ENCODE results near the gene SPHK1.
A peak's percentile ranks its signal among the peaks of the same experiment; 100 is the strongest.

Gene SPHK1

DNA sequence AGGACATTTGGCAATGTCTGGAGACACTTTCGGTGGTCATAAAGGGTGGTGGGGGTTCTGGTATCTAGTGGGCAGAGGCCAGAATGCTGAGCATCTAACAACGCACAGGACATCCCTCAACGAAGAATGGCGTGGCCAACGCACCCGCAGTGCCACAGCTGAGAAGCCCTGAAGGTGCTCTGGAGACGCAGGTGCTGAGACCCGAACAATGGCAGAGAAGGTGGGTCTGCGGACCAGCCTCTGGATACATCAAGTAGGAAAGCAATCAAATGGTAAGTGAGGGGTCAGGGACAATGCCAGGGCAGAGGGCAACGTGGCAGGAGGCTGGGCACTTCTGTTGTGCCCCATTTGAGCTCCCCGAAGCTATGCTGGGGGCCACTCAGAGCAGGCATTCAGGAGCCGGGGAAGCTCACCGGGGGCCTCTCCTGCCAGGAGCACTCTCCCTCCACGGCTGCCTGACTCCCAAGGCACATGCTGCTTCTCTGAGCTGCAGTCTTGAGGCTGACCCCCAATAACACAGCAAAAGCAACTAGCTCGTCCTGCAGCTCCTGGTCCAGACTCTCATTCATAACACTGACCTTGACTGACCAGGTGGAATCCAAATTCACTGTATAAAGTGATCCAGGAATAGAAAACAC lies 26.0 kb downstream of the SPHK1 start:
- no peak for DNase-seq

DNA sequence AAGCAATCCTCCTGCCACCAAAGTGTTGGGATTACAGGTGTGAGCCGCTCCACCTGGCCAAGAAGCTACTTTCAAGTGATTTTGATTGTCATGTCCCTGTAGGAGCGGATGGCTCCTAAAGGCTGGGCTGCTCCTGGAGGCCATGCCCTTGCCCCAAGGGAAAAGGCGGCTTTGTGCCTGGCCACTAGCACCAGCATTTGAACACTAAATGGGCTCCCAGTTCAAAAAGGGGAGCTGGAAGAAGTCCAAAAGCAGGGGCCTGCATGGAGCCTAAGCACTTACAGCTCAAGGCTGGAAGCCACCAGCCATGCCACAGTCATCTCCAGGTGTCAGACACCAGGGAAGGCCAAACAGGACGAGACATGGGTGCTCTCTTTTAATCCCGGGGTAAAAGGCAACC lies 26.8 kb downstream of the SPHK1 start:
- DNase-seq = no peak

DNA sequence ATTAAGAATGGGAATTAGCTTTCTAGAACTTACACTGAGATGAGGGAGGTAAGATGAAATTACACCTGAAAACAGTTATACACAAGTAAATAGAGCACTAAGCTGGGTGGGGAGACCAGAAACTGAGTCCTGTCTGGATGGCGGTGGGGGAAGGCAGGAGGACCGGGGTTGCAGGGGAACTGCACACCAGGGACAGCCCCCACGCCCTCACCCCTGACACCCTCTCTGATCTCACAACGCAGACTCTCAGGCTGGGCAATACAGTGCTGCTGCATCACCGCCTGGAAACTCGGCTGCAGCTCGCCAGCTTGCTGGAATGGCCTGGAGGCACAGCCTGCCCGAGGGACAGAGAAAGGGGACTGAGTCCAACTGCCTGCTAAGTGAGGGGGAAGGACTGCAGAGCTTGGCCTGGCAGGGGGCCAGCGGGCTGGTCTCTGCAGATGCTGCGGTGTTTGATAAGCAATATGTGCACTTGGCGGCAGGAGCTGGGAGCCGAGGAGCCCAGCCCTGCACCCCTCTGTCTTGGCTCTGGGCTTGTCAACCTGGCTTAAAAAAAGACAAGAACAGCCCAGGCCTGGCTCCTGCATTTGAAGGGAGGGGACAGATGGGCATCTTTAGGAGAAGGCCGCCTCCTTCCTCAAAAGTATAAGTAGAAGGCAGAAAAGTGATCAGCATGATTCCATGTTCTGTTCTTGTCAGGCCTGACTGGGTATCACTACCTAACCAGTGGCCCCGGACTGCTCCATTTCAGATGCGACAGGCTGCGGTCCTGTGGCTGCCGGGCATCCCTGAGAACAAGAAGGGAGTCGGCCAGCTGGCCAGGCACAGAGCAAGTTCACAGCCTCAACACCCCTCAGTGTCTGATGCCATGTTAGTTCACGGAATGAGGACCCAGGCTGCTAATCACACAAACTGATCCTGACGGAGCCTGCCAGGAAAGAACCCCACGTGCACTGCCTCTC lies 30.2 kb downstream of the SPHK1 start:
- DNase-seq = peak; percentile 80

DNA sequence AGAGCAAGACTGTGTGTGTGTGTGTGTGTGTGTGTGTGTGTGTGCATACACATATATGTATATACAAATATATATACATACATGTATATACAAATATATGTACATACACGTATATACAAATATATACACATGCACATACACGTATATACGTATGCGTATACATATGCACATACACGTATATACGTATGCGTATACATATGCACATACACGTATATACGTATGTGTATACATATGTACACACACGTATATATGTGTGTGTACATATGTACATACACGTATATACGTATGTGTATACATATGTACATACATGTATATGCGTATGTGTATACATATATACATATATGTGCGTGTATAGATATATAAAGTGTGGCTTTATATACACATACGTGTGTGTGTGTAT lies 31.4 kb downstream of the SPHK1 start:
- no peak for DNase-seq

DNA sequence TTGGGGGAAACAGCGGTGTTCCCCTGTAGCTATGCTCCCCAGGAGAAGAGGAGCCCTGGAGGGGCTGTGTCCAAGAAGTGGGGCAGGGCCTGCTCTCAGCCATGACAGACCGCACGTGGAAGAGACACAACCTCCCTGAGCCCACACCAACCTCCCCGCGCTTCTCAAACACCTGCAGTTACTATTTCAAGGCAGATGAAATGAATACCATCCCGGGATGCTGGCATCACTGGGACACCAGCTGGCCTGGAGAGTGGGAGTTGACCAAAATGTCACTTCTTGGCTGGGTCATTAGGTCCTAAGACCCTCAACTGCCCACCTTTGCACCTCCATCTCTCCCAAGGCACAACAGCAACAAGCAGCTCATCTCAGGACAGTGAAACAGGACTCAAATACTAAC lies 32.0 kb downstream of the SPHK1 start:
- DNase-seq = no peak

DNA sequence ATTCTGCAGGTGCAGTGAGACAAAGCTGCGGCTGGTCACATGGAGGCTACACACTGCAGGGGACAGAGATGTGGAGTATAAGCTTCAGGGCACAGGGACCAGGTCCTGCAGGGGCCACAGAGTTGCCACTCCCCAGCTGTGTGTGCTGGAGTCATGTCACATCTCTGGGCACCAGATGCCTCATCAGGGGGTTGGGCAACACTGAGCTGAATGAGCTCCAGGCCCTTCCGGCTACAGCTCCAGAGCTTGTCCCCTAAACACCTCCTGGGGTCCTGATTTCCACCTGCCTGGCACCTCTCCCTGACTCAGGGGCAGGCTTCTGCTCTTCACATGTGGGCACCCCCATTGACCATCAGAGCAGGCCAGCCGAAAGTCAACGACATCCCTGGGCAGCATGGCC lies 32.5 kb downstream of the SPHK1 start:
- no peak for DNase-seq

DNA sequence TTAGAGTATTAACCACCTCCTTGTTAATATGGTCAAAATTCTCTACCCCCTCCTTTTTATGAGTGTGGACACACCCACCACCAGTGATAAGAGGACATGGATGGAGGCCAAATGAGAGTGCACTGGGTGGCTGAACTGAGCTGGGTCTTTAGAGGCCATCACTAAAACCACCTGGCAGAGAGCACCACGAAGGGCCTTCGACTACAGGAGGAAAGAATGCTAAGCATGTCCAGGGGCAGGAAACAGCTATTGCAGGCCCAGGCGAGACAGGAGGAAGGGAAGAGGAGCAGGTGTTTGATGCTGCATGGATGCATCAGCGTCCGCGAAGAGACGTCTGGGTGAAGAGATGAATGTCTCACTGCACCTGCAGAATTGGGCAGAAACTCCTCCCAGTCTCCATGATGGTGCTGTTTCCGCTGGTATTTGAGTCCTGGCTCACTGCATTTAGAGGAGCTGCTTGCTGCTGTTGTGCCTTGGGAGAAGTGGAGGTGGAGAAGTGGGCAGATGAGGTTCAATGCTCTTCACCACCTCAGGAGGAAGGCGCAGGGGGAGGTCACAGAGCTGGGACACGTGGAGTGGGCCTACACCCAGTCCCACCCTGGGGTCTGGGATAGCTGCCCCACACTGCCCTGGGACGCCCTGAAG lies 33.2 kb downstream of the SPHK1 start:
- DNase-seq = no peak

DNA sequence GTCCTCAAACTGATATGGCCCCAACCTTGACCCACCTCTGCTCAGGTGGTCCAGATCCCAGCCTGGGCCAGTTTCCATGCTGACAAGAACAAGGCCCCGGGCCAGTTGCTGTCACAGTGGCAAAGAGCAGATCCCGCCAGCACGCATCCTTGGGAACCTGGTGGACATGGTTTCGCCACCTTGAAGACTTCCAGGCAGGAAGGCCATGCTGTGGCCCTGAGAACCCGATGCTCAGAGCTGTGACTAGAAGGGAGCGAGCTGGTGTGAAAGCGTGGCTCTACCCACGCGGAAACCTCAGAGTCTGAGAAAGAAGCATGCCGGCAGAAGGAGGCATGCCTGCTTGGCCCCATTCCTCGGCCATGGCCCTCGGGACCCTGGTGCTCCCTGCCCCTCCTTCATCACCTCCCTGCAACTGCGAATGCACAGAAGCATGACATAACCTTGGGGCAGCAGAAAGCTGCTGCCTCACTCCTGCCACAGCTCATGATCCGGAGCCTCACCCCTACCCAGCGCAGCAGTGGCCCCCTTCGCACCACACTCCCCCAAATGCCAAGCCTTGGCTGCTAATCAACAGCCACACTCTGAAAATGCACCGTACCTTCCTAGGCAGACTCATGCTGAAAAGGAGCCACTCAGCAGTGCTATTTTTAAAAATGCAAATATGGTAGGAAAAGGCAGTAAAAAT lies 35.3 kb downstream of the SPHK1 start:
- DNase-seq = peak; percentile 50

DNA sequence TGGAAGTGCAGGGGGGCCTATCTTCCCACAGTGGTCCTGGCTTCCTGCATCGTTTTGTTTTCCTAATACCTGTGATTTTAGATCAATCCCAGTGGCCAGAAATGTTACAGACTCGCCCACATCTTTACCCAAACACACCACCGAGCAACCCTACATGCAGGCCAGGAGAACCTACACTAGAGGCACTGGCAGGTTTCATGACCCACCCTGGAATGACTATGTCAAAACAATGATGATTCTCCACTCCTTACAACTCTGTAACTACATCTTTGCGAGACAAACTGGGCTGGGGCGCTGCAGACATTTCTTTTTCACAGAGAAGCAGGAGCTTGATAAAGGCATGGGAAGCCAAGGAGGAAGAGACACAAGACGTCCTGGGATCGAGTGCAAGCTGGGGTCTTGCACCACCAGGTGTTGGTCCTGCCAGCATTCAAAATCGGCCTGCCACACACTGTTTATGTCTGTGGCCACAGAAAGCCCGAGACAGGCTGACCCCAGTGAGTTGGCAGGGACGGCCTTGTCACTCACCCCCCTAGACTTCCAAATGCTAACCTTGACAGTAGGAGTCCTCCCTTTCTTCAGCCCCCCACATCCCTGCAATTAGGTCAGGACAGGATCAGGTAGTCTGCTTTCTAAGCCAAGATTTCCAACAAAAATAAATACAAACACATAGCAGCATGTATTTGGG lies 36.1 kb downstream of the SPHK1 start:
- DNase-seq = no peak

DNA sequence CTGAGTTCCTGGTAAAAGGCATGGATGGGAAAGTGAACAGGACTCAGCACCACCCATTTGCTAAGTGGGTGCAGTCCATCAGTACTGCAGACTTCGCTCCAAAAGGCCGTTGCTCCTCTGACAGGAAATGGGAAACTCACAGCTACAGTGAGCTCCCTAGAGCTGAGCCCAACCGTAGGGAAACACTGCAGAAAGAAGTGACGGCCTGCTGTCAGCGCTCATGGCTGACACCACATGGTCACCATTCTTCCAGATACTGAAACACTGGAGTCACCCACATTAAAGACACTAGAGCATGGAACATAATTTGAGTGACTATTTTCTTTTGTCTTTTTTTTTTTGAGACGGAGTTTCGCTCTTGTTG lies 36.6 kb downstream of the SPHK1 start:
- DNase-seq = no peak

DNA sequence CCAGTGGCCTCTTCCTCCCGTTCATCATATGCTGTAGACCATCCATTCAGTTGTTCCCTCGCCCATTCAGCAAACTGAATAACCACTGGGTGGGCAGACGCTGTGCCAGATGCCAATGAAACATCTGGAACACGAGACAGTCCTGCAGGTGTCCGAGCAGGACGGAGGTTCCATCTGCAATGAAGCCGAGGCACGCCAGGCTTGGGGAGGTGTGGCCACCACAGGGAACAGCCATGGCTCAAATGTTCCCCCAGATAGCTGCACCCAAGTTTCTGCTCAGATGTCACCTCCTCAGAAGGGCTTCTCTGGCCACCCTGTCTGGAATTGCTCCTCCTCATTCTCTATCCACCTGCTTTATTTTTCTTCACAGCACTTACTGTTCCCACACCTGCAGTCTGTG lies 38.0 kb downstream of the SPHK1 start:
- DNase-seq = no peak

DNA sequence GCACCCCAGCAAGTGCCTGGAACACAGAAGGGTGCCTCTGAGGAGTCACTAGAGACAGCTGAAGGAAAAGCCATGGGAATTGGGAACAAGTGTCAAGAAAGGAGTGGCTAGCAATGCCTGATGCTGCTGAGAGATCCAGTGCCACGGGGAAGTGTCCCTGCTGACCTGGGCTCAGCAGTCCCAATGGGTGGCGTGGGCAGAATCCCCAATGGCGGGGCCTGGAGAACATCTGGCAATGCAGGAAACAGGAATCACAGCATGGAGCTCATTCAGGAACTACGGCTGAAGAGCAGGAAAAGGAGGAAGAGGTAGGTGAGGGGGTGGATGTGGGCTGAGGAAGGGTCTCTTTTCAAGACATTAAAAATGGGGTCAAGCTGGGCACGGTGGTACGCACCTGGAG lies 38.5 kb downstream of the SPHK1 start:
- no peak for DNase-seq

DNA sequence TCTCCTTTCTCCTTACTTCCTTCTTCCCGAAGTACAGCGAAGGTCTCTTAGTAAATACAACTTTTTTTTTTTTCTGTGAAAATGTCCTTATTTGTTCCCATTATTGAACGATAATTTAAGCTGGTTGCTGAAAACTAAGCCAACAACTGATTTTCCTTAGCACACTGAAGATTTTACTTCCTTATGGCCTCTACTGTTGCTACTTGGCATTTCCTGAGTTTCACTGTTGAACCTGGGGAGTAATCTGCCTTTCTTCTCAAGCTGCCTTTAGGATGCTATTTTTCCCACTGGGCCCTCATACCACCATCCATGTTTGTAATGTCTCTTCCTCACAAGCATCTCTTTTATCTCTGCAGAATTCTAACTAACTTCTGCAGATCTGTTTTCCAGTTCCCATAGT lies 42.4 kb downstream of the SPHK1 start:
- no peak for DNase-seq

DNA sequence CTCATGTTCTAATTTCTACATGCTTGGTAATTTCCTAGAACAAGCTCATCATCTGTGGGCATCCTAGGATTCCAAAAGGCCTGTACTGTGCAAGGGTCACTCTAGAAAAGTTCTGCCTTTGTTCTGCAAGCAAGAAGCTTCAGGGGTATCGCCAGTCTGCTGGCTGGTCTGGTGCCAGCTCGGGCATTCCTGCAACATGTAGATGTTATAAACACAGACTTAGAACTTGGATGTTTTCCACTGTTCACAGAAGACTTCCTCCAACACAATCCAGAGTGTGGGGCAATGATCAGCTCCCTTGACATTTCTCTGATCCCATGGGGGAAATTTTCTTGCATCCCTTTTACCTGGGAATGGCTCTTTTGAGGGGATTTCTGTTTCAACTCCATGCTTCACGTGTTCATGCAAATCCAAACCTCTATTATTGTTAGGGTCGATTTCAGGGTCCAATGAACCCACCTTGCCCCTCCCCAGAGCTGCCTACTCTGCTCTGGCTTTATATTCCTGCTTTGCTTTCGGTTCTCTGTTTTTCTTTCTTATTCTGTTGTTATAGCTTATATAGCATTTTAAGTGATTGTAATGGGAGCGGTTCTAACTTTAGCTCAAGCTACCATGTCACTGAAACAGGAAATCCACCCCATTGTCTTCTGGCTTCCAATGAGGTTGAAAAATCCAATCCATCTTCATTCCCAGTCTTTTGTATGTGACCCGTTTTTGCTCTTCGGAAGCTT lies 43.3 kb downstream of the SPHK1 start:
- DNase-seq = no peak

DNA sequence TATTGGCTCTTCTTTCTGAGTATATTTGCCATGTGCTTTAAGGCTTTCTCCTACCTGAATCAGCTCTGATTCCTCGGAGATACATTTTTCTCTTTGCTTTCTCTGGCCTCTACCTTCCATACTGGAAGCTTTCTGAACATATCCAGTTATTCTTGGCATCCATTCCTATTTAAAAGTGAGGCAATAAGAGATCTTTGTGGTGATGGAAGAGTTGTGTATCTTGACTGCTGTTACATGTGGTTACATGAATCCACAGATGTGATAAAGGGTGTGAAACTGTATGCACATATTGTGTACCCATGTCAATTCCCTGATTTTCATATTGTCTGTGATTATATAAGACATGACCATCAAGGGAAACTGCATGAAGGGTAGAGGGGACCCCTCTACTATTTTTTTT lies 44.1 kb downstream of the SPHK1 start:
- DNase-seq = no peak

DNA sequence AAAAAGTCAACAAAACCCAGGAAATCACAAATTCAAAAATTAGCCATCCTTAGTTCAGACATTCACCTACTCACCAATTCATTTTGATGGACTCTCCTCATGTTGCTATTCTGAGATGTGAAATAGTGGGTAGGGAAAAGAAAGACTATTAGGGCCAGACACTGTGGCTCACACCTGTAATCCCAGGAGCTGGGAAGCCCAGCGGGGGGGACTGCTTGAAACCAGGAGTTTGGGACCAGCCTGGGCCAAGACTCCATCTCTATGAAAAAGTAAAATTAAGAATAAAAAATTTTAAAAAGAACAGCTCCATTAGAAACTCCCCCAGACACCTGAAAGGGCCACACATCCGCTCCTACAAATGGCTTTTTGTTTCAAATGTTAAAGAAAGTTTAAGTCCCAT lies 47.1 kb downstream of the SPHK1 start:
- no peak for DNase-seq

DNA sequence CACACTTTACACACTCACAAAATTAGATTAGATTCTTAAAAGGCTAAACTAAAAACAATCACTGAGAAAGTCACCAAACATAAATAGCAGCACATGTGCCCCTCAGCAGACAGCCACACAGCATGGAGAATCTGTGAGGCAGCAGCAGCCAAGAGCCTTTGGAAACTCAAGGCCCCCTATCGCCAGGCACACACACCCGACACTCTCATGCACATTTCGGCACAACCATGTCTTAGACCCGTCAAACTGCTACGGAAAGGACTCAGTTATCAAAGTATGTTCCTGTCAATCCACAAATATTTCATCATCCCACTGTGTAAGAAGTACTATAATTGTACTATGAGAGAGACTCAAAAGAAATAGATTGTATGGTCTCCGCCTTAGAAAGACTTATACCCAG lies 47.6 kb downstream of the SPHK1 start:
- DNase-seq = no peak

DNA sequence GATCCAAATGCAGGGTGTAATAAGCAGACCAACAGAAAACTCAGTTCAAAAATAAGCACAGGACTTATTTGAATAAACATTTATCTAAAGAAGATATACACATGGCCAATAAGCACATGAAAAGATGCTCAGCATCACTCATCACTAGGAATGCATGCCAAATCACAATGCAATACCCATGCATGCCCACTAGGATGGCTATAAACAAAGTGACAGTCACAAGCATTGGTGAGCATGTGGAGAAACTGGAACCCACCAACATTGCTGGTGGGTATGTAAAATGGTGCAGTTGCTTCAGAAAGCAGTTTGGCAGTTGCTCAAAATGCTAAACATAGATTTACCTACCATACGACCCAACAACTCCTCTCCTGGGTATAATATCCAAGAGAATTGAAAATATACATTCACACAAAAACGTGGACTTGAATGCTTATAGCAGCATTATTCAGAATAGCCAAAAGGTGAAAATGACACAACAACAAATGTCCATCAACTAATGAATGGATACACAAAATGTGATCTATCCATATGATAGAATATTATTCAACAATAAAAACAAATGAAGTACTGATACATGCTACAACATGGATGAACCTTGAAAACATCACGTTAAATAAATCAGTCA lies 48.4 kb downstream of the SPHK1 start:
- DNase-seq = no peak

DNA sequence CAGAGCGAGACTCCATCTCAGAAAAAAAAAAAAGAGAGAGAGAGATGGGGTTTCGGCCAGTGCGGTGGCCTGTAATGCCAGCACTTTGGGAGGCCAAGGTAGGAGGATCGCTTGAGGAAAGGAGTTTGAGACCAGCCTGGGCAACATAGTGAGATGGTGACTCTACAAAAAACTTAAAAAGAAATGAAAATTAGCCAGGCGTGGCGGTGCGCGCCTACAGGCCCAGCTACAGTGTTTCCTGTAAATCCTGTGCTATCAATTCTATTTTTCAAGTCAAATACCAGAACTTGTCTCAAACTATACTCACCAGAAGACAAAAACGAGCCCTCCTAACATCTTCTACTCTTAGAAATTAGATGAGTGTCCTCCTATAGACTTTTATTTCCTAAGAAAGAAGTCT lies 49.3 kb downstream of the SPHK1 start:
- DNase-seq = no peak

DNA sequence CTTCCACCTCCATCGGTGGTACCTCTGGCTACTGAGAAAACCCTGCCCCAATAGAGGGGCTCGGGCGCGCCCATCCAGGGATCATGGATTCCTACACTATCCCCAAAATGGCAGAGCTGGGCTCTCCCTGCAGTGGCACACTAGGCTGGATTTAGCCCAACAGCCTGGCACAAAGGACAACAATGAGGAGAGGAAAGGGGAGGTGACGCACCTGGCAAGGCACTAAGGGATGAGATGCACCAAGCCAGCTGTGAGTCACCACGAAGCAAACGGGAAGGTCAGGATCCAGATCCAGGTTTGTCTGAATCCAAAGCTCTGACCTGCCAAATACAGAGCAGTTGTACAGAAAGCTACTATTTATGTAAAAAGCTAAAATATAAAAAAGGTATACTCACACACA lies 50.5 kb downstream of the SPHK1 start:
- no peak for DNase-seq

DNA sequence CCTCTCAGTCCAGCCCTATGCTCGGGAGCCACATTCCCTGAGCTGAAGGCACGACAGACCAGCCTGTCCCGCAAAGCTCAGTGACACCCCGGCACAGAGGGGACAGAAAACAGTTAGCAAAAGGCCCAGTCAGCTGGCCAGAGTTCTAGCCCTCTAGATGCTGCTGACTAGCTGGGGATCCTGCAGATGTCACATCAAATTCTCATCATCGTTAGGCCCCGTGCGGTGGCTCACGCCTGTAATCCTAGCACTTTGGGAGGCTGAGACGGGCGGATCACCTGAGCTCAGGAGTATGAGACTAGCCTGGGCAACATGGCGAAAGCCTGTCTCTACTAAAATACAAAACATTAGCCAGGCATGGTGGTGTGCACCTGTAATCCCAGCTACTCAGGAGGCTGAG lies 51.3 kb downstream of the SPHK1 start:
- peak; percentile 63 for DNase-seq
